ENCODE measurements around the gene DRAXIN.

DNA sequence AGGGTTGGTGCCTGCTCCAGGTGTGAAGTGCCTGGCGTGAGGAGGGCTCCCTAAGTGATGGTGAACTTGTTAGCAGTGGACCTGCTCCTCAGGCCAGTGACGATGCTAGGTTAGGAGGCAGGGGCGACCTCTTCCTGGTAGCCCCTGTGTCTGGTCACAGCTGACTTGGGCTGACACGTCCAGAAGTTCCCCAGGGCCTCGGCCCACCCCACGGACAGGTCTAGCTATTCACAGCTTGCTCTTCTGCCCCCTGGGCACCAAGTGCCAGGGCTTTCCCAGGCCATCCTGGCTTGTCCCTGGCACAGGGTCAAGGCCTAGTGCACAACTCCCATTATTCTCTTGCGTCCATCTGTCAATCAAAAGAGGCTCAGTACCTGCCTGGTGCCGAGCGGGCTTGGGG lies 59.6 kb downstream of the DRAXIN start:
- TF ChIP-seq, protein P1, sequence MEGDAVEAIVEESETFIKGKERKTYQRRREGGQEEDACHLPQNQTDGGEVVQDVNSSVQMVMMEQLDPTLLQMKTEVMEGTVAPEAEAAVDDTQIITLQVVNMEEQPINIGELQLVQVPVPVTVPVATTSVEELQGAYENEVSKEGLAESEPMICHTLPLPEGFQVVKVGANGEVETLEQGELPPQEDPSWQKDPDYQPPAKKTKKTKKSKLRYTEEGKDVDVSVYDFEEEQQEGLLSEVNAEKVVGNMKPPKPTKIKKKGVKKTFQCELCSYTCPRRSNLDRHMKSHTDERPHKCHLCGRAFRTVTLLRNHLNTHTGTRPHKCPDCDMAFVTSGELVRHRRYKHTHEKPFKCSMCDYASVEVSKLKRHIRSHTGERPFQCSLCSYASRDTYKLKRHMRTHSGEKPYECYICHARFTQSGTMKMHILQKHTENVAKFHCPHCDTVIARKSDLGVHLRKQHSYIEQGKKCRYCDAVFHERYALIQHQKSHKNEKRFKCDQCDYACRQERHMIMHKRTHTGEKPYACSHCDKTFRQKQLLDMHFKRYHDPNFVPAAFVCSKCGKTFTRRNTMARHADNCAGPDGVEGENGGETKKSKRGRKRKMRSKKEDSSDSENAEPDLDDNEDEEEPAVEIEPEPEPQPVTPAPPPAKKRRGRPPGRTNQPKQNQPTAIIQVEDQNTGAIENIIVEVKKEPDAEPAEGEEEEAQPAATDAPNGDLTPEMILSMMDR (IDR thresholded peaks at IDR 0.05) = no peak
- TF ChIP-seq POLR2A (IDR thresholded peaks at IDR 0.05) (no peak), POLR2AphosphoS5 (IDR thresholded peaks at IDR 0.05) (no peak)
